AG09309 (cell line): ENCODE data around the gene LYPD6.
"Not testable (repeated sequence)": the region's sequence is repeated elsewhere in the genome, so short reads cannot be mapped to it uniquely, and the experiment has no call there.

Experiments
- DNase-seq: peaks from one replicate; pipeline ENCODE4 v3.0.0-alpha.2; 2010; ENCODE audit warnings: low read depth
- H3K4me3 ChIP-seq: 2 replicates; pipeline ENCODE4 v1.5.1; 2011; ENCODE audit warnings: mild to moderate bottlenecking, low read depth, low read length, moderate library complexity; ENCODE audit not compliant: control insufficient read depth
- CTCF ChIP-seq: IDR thresholded peaks from 2 replicates; pipeline ENCODE4 v1.5.1; 2011; ENCODE audit warnings: mild to moderate bottlenecking, low read depth, low read length, inconsistent platforms; ENCODE audit not compliant: insufficient read depth, control insufficient read depth; ENCODE audit errors: missing control alignments

The LYPD6 gene

GRCh38 chr2:149490296-149490695, 159.9 kb downstream of the LYPD6 start:
- TF ChIP-seq CTCF = peak; percentile 49

GRCh38 chr2:149492923-149493322, 162.5 kb downstream of the LYPD6 start:
- H3K4me3 ChIP-seq = no peak overlapping the region
- DNase-seq = no peak
- no peak for TF ChIP-seq CTCF

More at GRCh38 chr2:149490296-149490695, 159.9 kb downstream of the LYPD6 start:
- H3K4me3 ChIP-seq = no peak overlapping the region
- DNase-seq = peak; percentile 43

GRCh38 chr2:149499204-149499603, 168.8 kb downstream of the LYPD6 start:
- not testable (repeated sequence) for DNase-seq, H3K4me3 ChIP-seq

- H3K4me3 ChIP-seq, DNase-seq: not testable (repeated sequence)
Measured at GRCh38 chr2:149506808-149507207, 176.4 kb downstream of the LYPD6 start.

GRCh38 chr2:149507974-149508373, 177.6 kb downstream of the LYPD6 start:
- H3K4me3 ChIP-seq = no peak overlapping the region
- no peak for TF ChIP-seq CTCF
- DNase-seq = no peak

GRCh38 chr2:149513461-149513860, 183.1 kb downstream of the LYPD6 start:
- no peak for TF ChIP-seq CTCF
- no peak overlapping the region for H3K4me3 ChIP-seq
- no peak for DNase-seq
